HEK293T (cell line): ENCODE measurements around the gene ZNF750.

Experiments
- CTCF ChIA-PET: fragments of 350-600 bp; formaldehyde crosslinking; extraction: SDS; loops from one replicate; lab custom pipeline; 2021; ENCODE audit warnings: antibody characterized with exemption, inconsistent platforms; lab: Yijun Ruan, JAX
- POLR2A ChIA-PET: fragments of 350-600 bp; formaldehyde crosslinking; extraction: SDS; loops from one replicate; lab custom pipeline; 2020; ENCODE audit warnings: antibody characterized with exemption, inconsistent platforms; lab: Yijun Ruan, JAX
- DNase-seq: peaks from one replicate; pipeline ENCODE4 v3.0.0; 2012; ENCODE audit warnings: mixed read lengths; ENCODE audit errors: extremely low spot score
- ARNT ChIP-seq: fragments of 450-650 bp; IDR thresholded peaks from 2 replicates; pipeline ENCODE4 v1.6.1; 2017; ENCODE audit warnings: mild to moderate bottlenecking
- BHLHE40 ChIP-seq: fragments of 450-650 bp; IDR thresholded peaks from 2 replicates; pipeline ENCODE4 v1.6.1; 2016; ENCODE audit warnings: mild to moderate bottlenecking, moderate library complexity, borderline replicate concordance
- CTBP1 ChIP-seq: fragments of 450-650 bp; IDR thresholded peaks from 2 replicates; pipeline ENCODE4 v1.6.1; 2016; ENCODE audit warnings: borderline replicate concordance
- ELF4 ChIP-seq: fragments of 450-650 bp; IDR thresholded peaks from 2 replicates; pipeline ENCODE4 v1.6.1; 2017; ENCODE audit warnings: antibody characterized with exemption
- FOXA1 ChIP-seq: fragments of 450-650 bp; IDR thresholded peaks from 2 replicates; pipeline ENCODE4 v1.6.1; 2016; ENCODE audit warnings: mild to moderate bottlenecking
- FOXK2 ChIP-seq: fragments of 450-650 bp; IDR thresholded peaks from 2 replicates; pipeline ENCODE4 v1.6.1; 2016; ENCODE audit warnings: mild to moderate bottlenecking
- FOXM1 ChIP-seq: fragments of 450-650 bp; IDR thresholded peaks from 2 replicates; pipeline ENCODE4 v1.6.1; 2017; ENCODE audit warnings: mild to moderate bottlenecking, borderline replicate concordance
- HDGF ChIP-seq: fragments of 450-650 bp; IDR thresholded peaks from 2 replicates; pipeline ENCODE4 v1.6.1; 2017; ENCODE audit warnings: antibody characterized with exemption, borderline replicate concordance
- L3MBTL2 ChIP-seq: fragments of 450-650 bp; conservative IDR thresholded peaks from 2 replicates; pipeline ENCODE4 v1.6.1; 2016; ENCODE audit warnings: mild to moderate bottlenecking
- LEF1 ChIP-seq: fragments of 450-650 bp; IDR thresholded peaks from 2 replicates; pipeline ENCODE4 v1.6.1; 2017; ENCODE audit warnings: mild to moderate bottlenecking, borderline replicate concordance
- NFRKB ChIP-seq: fragments of 450-650 bp; IDR thresholded peaks from 2 replicates; pipeline ENCODE4 v1.6.1; 2016; ENCODE audit warnings: mild to moderate bottlenecking, moderate library complexity
- SP1 ChIP-seq: fragments of 450-650 bp; IDR thresholded peaks from 2 replicates; pipeline ENCODE4 v1.6.1; 2017
- SUZ12 ChIP-seq: fragments of 450-650 bp; IDR thresholded peaks from 2 replicates; pipeline ENCODE4 v1.6.1; 2016; ENCODE audit warnings: mild to moderate bottlenecking
- TARDBP ChIP-seq: fragments of 450-650 bp; IDR thresholded peaks from 2 replicates; pipeline ENCODE4 v1.6.1; 2016
- ZNF384 ChIP-seq: fragments of 450-650 bp; IDR thresholded peaks from 2 replicates; pipeline ENCODE4 v1.6.1; 2016
- TF ChIP-seq, protein P1 (sequence below): fragments of 450-650 bp; IDR thresholded peaks from 2 replicates; pipeline ENCODE4 v1.6.1; 2016

The ZNF750 gene

DNA sequence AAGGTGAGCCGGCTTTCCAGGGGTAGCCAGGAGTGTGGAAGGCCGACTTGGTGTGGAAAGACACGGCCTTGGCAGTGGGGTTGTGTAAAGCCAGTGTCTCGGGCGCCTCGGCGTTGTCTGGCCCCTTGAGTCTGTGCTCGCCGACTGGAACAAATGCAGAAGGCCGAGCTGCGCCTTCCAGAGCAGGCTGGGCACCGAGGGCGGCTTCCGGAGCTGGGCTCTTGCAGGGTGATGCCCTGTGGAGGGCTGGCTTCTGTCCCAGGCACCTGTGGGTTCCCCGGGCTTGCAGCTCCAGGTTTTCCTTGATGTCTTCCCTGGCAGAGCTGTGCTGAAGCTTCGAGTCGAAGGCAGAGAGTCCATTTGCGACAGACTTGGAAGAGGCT, 8.0 kb downstream of the ZNF750 start:
- DNase-seq, result no peak
- ChIA-PET POLR2A (no interaction called here), CTCF (no interaction called here)
- TF ChIP-seq SP1, result no peak
- no peak for TF ChIP-seq LEF1
- no peak for TF ChIP-seq NFRKB
- no peak for TF ChIP-seq TARDBP
- TF ChIP-seq, protein P1, sequence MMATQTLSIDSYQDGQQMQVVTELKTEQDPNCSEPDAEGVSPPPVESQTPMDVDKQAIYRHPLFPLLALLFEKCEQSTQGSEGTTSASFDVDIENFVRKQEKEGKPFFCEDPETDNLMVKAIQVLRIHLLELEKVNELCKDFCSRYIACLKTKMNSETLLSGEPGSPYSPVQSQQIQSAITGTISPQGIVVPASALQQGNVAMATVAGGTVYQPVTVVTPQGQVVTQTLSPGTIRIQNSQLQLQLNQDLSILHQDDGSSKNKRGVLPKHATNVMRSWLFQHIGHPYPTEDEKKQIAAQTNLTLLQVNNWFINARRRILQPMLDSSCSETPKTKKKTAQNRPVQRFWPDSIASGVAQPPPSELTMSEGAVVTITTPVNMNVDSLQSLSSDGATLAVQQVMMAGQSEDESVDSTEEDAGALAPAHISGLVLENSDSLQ, result no peak
- no peak for TF ChIP-seq ZNF384
- no peak for TF ChIP-seq HDGF
- no peak for TF ChIP-seq FOXA1
- TF ChIP-seq CTBP1, result no peak
- TF ChIP-seq FOXM1, result no peak
- no peak for TF ChIP-seq ELF4

DNA sequence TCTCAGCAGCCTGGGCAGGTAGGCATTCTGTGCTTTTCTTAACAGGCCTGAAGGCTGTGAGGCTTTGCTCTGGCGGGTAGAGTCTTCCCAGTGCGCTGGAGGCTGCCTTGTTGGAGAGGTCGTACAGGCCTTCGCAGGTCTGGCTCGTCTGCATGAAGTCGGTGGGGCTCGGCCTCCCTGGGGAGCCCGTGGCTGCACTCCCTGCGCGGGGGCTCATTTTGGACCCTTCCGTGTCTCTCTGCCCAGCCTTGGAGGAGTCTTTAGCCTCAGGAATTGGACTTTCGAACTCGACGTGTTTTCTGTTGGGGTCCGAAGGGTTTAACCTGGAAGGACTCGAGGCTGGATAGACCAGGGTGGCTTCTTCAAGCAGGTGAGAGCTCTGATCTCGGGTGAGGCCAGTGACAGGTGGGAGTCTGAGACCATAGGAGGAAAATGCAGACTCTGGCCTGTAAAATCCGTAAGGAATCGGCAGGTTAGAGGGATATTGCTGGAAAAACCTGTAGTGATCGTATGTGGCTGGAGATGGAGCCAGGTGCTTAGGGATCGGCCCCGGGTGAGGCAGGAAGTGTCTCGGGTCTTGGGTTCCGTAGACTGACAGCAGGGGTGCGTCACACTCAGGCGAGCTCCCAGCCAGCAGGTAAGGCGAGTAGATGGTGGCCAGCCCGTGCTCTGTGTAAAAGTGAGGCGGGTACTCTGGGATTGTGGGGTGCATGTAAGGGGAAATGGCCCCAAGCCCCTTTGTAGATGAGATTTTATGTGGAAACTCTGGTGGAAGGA, 8.6 kb downstream of the ZNF750 start:
- TF ChIP-seq FOXA1, result no peak
- TF ChIP-seq SP1, result no peak
- no peak for TF ChIP-seq BHLHE40
- CTCF ChIA-PET, result no interaction called here
- no peak for DNase-seq
- POLR2A ChIA-PET, result no interaction called here

- CTCF ChIA-PET, result no interaction called here
- no peak for DNase-seq
- POLR2A ChIA-PET, result no interaction called here
- TF ChIP-seq FOXM1 (no peak), L3MBTL2 (no peak), ARNT (no peak)
- TF ChIP-seq, protein P1, result no peak
Observed at GRCh38 chr17:82830249-82830661, 9.6 kb downstream of the ZNF750 start.

GRCh38 chr17:82828875-82829487, 10.8 kb downstream of the ZNF750 start:
- TF ChIP-seq NFRKB (no peak), SP1 (no peak), TARDBP (no peak), SUZ12 (no peak), FOXM1 (no peak), LEF1 (no peak), FOXA1 (no peak), FOXK2 (no peak), CTBP1 (no peak), ELF4 (no peak), ZNF384 (no peak), HDGF (no peak), BHLHE40 (no peak), ARNT (no peak), L3MBTL2 (no peak)
- TF ChIP-seq, protein P1, result no peak
- ChIA-PET POLR2A (no interaction called here), CTCF (no interaction called here)
- no peak for DNase-seq

DNA sequence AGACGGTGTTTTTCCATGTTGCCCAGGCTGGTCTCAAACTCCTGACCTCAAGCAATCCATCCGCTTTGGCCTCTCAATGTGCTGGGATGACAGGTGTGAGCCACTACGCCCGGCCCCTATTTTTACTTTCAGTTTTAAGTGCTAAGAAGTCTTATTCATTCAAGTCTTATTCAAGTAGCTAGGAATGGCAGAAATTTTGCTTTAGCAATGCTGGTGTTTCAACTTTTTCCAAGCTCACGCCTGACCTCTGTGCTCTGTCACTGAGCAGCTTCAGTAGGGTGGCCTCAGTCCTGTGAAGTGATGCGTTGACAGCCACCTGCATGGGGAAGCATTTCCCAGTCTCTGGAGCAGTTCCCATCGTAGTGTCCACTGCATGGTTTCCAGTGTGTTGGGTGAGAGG, 12.9 kb downstream of the ZNF750 start:
- no peak for DNase-seq
- no peak for TF ChIP-seq FOXA1
- TF ChIP-seq HDGF, result no peak
- no peak for TF ChIP-seq LEF1
- TF ChIP-seq CTBP1, result no peak
- TF ChIP-seq ELF4, result no peak
- no peak for TF ChIP-seq ARNT
- TF ChIP-seq FOXK2, result no peak
- TF ChIP-seq ZNF384, result no peak
- TF ChIP-seq BHLHE40, result no peak
- TF ChIP-seq FOXM1, result no peak
- no peak for TF ChIP-seq L3MBTL2
- TF ChIP-seq TARDBP, result no peak
- TF ChIP-seq SUZ12, result no peak
- no peak for TF ChIP-seq NFRKB
- TF ChIP-seq, protein P1, result no peak
- no peak for TF ChIP-seq SP1
- POLR2A ChIA-PET, result no interaction called here
- CTCF ChIA-PET, result no interaction called here

DNA sequence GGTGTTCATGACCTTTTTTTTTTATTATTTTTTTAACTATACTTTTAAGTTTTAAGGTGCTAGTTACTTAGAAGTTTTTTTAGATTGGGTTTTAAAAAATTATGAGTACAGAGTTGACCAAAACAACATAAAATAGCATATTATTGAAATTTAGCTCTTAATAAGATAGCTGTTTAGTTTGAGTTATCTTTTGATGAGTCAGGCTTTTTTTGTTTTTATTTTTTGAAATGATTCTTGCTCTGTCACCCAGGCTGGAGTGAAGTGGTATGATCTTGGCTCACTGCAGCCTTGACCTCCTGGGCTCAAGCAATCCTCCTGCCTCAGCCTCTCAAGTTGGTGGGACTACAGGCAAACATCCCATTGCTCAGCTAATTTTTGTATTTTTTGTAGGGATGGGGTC, 13.6 kb downstream of the ZNF750 start:
- CTCF ChIA-PET, result no interaction called here
- no peak for DNase-seq
- POLR2A ChIA-PET, result no interaction called here
- no peak for TF ChIP-seq CTBP1
- no peak for TF ChIP-seq L3MBTL2
- no peak for TF ChIP-seq FOXK2
- TF ChIP-seq HDGF, result no peak
- no peak for TF ChIP-seq ZNF384
- no peak for TF ChIP-seq LEF1
- no peak for TF ChIP-seq SP1
- no peak for TF ChIP-seq TARDBP
- TF ChIP-seq ELF4, result no peak
- no peak for TF ChIP-seq FOXA1
- TF ChIP-seq SUZ12, result no peak
- TF ChIP-seq FOXM1, result no peak
